Measurements from ENCODE around the gene PTGFRN. TPM values are rescaled to one million over a fixed set of nuclear protein-coding genes. Genes with fewer than 3 reads are reported as not detected.
A peak's percentile ranks its signal among the peaks of the same experiment; 100 is the strongest.

The PTGFRN gene
- total and polyA plus RNA-seq, 5 donors, result 100 to 247 (median 157) TPM

DNA sequence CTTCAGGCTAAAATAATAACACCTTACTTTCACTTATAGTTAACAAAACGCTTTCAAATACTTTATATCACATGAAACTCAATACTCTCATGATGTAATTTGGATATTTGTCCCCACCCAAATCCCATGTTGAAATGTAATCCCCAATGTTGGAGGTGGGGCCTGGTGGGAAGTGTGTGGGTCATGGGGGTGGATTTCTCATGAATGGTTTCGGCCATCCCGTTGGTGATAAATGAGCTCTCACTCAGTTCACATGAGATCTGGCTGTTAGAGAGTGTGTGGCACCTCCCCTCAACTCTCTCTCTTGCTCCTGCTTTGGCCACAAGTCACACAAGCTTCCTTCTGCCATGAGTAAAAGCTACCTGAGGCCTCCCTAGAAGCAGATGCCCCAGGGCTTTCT, 22.5 kb upstream of the PTGFRN start:
- intact Hi-C loops (cut with DNase I), result no loop called here
- ATAC-seq (no peak), DNase-seq (no peak)
- Histone ChIP-seq H3K27ac (ENCODE audit: low read length) (no peak overlapping the region), H3K4me3 (ENCODE audit: low read length) (no peak overlapping the region), H3K27me3 (ENCODE audit: control insufficient read depth, insufficient read depth) (no peaks in the 10 kb centered on the region), H3K9me3 (ENCODE audit: control insufficient read depth, low read length) (no peaks in the 10 kb centered on the region), H3K4me1 (ENCODE audit: control insufficient read depth, insufficient read depth, low read length) (peaks cover 2% of the 10 kb centered on the region)
- WGBS, result 92% methylated on average over 3 of the region's 3 CpGs

DNA sequence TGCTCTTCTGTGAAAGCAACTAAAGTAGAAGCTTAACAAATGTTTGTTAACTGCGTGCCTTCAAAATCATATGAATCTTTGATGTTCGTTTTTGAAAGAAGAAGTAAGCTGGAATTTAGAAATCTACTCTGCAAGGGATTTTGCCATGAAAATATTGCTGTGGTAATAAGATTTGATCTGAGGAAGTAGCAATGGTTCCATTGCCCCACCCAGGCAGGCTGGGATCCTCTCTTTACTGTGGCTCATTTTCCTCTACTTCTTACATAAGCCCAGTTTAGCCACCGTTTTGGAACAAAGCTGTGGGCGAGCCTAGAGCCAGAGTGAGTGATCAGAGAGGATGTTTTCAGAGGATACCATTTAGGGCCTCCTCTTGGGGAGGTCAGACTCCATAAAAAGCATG, 20.3 kb upstream of the PTGFRN start:
- Histone ChIP-seq H3K9me3 (ENCODE audit: control insufficient read depth, low read length) (no peaks in the 10 kb centered on the region), H3K27ac (ENCODE audit: low read length) (no peak overlapping the region), H3K27me3 (ENCODE audit: control insufficient read depth, insufficient read depth) (no peaks in the 10 kb centered on the region), H3K4me1 (ENCODE audit: control insufficient read depth, insufficient read depth, low read length) (peaks cover 2% of the 10 kb centered on the region), H3K4me3 (ENCODE audit: low read length) (no peak overlapping the region)
- DNase-seq, result peak in 2 of 3 donors; percentile 69 to 71
- intact Hi-C loops (cut with DNase I), result no loop called here
- ATAC-seq, result peak; percentile 48 to 53
- WGBS, result 57% methylated on average over 4 of the region's 4 CpGs

DNA sequence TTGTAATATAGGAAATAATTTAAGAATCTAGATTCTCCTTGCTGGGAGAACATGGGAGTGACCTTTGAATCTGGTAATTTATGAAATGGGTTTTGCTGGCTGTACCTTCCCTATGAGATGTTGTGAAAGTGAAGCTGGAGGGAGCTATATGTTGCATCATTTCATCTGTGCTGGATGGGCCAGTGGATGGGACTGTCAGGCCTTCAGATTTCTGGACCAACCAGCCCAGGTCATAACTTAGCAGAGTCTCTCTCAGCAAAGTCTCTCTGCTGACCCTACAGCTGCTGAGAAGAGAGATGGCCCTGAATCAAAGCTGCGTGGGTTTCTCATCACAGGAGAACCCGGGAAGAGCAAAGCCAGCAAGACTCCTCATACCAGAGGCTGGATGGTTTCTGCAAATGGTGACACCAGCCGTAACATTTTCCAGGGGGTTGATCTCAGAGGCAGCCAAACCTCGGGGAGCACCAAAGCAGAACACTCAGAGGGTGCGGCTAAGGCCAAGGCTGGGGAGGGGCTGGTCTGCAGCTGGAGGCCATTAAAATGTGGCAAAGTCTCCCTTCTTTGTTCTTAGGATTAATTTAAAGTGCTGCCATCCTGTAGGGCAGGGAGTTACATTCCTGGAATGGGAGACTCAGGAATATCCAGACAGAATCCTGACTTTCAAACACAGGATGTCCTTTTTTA, 18.2 kb upstream of the PTGFRN start:
- H3K4me1 ChIP-seq (ENCODE audit: control insufficient read depth, insufficient read depth, low read length), result peaks cover 2% of the 10 kb centered on the region
- H3K4me3 ChIP-seq (ENCODE audit: low read length), result no peak overlapping the region
- H3K27ac ChIP-seq (ENCODE audit: low read length), result no peak overlapping the region
- no peaks in the 10 kb centered on the region for H3K9me3 ChIP-seq (ENCODE audit: control insufficient read depth, low read length)
- intact Hi-C loops (cut with DNase I), result no loop called here
- WGBS, result 60% methylated on average over 5 of the region's 5 CpGs
- ATAC-seq (peak; percentile 23 to 32), DNase-seq (no peak)
- no peaks in the 10 kb centered on the region for H3K27me3 ChIP-seq (ENCODE audit: control insufficient read depth, insufficient read depth)

DNA sequence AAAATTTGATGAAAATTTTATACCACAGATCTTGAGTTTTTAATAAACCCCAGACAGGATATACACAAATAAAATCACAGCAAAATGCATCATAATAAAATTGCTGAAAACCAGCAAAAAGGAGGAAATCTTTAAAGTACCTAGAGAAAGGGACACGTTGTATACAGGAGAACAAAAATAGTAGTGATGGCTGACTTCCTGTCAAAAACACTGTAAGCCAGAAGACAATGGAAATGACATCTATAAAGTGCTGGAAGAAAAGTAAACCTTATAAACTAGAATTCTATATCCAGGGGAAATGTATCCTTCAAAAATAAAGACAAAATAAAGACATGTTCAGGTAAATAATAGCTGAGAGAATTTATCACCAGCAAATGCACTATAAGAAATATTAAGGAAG, 14.6 kb upstream of the PTGFRN start:
- ATAC-seq, result no peak

DNA sequence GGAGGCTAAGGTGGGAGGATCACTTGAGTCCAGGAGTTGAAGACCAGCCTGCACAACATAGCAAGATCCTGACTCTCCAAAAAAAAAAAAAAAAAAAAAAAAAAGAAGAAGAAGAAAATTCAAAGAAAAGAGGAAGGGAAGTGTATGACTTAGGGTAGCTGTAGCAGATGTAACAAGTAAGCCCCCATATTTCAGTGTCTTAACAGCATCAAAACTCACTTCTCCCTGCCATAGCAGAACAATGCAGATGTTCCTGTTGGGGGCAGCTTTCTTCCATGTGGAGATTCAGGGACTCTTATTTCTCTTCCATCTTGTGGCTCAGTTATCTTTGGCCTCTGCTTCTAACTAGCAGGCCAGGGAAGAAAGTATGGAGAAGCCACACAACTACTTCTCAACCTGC, 10.2 kb upstream of the PTGFRN start:
- H3K27me3 ChIP-seq (ENCODE audit: control insufficient read depth, insufficient read depth), result no peaks in the 10 kb centered on the region
- H3K4me3 ChIP-seq (ENCODE audit: low read length), result no peak overlapping the region
- intact Hi-C loops (cut with DNase I), result no loop called here
- DNase-seq (no peak), ATAC-seq (no peak)
- no peaks in the 10 kb centered on the region for H3K4me1 ChIP-seq (ENCODE audit: control insufficient read depth, insufficient read depth, low read length)
- H3K9me3 ChIP-seq (ENCODE audit: control insufficient read depth, low read length), result no peaks in the 10 kb centered on the region
- no peak overlapping the region for H3K27ac ChIP-seq (ENCODE audit: low read length)

More for the DNA sequence above, 14.6 kb upstream of the PTGFRN start:
- Histone ChIP-seq H3K4me3 (ENCODE audit: low read length) (no peak overlapping the region), H3K9me3 (ENCODE audit: control insufficient read depth, low read length) (no peaks in the 10 kb centered on the region), H3K27me3 (ENCODE audit: control insufficient read depth, insufficient read depth) (no peaks in the 10 kb centered on the region), H3K27ac (ENCODE audit: low read length) (no peak overlapping the region), H3K4me1 (ENCODE audit: control insufficient read depth, insufficient read depth, low read length) (no peaks in the 10 kb centered on the region)
- DNase-seq, result no peak
- 56% methylated on average over 1 of the region's 1 CpG for WGBS
- intact Hi-C loops (cut with DNase I), result no loop called here

DNA sequence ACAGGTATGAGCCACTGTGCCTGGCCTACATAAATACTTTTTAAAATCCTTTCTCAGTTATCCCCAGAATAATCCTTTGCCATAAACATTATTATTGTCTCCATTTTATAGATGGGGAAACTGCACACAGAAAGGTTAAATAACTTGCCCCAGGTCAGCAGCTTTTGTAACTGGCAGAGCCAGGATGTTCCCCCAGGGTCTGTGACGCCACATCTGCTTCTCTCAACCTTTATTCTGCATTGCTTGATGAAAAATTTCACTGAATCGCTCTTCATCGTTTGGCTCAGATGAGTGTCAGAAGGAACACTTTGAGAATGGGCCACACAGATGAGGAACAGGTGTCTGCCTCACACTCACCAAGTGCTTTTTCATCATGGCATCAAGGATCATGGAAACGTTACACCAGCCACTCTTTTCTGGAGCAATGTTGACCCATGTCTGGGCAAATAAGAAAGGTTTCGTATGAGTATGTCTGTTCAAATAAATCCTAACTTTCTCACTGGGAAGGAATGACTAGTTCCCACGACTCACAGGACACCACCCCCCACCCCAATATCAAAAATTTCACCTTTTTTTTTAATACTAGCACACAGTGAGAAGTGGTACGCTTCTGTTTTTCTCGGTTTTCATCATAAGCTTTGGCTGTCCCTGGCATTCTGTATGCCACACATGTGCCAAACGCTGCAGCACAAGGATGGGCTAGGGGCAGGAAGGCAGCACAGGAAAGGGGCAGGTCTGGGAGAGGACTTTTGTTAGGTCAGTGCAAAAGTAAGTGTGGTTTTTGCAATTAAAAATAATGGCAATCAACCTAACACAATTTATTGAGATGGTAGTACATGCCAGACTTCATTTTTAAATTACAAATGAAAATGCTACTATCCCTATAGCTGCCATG, 9.0 kb upstream of the PTGFRN start:
- H3K27ac ChIP-seq (ENCODE audit: low read length), result no peak overlapping the region
- intact Hi-C loops (cut with DNase I), result no loop called here

DNA sequence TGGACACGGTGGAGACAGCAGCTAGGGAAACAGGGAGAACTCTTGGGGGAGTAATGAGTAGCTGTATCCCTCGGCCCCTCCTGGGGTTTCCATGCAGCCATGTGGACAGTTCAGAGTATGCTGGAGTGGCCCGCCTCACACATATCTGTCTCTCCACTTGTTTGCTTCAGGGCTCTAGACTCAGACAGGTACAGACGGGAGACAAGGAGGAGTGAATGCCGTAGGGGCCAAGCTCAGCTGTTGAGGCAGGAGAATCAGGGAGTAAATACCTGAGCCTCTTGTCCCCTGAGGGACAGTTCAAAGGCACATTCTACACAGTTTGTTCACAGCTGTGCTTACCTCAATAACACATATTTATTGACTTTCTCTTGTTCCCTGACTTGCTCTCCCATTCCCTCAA, 7.7 kb upstream of the PTGFRN start:
- intact Hi-C loops (cut with DNase I), result no loop called here
- Histone ChIP-seq H3K9me3 (ENCODE audit: control insufficient read depth, low read length) (no peaks in the 10 kb centered on the region), H3K4me3 (ENCODE audit: low read length) (no peak overlapping the region), H3K27me3 (ENCODE audit: control insufficient read depth, insufficient read depth) (no peaks in the 10 kb centered on the region), H3K4me1 (ENCODE audit: control insufficient read depth, insufficient read depth, low read length) (no peaks in the 10 kb centered on the region), H3K27ac (ENCODE audit: low read length) (no peak overlapping the region)
- ATAC-seq (no peak), DNase-seq (no peak)
- WGBS, result 72% methylated on average over 5 of the region's 5 CpGs

More for the DNA sequence above, 9.0 kb upstream of the PTGFRN start:
- 83% methylated on average over 9 of the region's 9 CpGs for WGBS
- Histone ChIP-seq H3K9me3 (ENCODE audit: control insufficient read depth, low read length) (no peaks in the 10 kb centered on the region), H3K4me3 (ENCODE audit: low read length) (no peak overlapping the region), H3K4me1 (ENCODE audit: control insufficient read depth, insufficient read depth, low read length) (no peaks in the 10 kb centered on the region), H3K27me3 (ENCODE audit: control insufficient read depth, insufficient read depth) (no peaks in the 10 kb centered on the region)
- ATAC-seq, result no peak
- DNase-seq, result no peak

DNA sequence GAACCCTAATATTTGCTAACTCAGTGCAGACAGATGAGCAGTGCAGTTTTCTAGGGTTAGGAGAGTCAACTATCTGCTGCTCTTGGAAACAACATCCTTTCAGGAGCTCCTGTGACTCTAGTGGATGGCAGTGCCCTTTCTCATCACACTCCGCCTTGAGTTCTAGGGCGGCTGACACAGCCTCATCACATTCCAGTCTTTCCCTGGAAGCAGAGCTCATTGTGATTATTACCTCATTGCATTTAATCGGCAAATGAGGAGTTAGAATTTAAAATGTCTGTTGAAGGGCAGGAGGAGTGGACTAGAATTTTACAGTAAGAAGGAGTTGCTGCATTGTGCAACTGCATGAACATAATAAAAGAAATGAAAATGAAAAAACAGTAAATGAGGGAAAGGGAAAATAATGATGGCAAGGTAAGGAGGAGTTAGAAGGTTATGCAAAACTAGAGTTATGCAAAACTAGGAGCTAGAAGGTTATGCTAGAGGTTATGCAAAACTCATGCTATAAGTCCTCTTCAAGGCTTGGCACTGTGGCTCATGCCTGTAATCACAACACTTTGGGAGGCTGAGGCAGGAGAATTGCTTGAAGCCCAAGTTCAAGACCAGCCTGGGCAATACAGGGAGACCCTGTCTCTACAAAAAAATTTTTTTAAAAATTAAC, 6.9 kb upstream of the PTGFRN start:
- no peaks in the 10 kb centered on the region for H3K9me3 ChIP-seq (ENCODE audit: control insufficient read depth, low read length)
- H3K4me1 ChIP-seq (ENCODE audit: control insufficient read depth, insufficient read depth, low read length), result no peaks in the 10 kb centered on the region
- DNase-seq (no peak), ATAC-seq (no peak)
- no peak overlapping the region for H3K4me3 ChIP-seq (ENCODE audit: low read length)
- intact Hi-C loops (cut with DNase I), result no loop called here
- 76% methylated on average over 3 of the region's 3 CpGs for WGBS
- H3K27me3 ChIP-seq (ENCODE audit: control insufficient read depth, insufficient read depth), result no peaks in the 10 kb centered on the region
- H3K27ac ChIP-seq (ENCODE audit: low read length), result no peak overlapping the region

DNA sequence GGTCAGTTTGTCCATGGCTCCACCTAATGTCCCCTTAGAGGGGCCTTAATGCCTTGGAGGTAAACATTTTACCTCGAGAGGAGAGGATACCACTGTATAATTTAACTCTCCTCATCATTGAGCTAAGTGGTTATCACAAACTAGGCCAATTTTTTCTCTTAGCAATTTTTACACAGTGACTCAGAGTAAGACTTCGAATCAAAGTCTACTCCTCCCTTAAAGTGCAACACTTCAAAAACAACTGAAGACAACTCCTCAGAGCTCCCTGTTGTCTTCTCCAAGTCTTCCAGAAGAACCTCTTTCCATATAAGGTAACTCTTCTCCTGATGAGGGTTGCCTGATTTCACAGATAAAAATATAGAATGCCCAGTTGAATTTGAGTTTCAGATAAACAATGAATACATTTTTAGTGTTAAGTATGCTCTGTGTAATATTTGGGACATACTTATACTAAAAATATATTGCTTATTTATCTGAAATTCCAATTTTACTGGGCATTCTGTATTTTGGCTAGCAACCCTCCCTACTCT, 4.9 kb upstream of the PTGFRN start:
- 78% methylated on average over 2 of the region's 2 CpGs for WGBS
- no peaks in the 10 kb centered on the region for H3K9me3 ChIP-seq (ENCODE audit: control insufficient read depth, low read length)
- H3K4me1 ChIP-seq (ENCODE audit: control insufficient read depth, insufficient read depth, low read length), result no peaks in the 10 kb centered on the region
- no peaks in the 10 kb centered on the region for H3K27me3 ChIP-seq (ENCODE audit: control insufficient read depth, insufficient read depth)
- ATAC-seq, result no peak
- no peak overlapping the region for H3K27ac ChIP-seq (ENCODE audit: low read length)
- no peak for DNase-seq
- no peak overlapping the region for H3K4me3 ChIP-seq (ENCODE audit: low read length)
- intact Hi-C loops (cut with DNase I), result no loop called here

DNA sequence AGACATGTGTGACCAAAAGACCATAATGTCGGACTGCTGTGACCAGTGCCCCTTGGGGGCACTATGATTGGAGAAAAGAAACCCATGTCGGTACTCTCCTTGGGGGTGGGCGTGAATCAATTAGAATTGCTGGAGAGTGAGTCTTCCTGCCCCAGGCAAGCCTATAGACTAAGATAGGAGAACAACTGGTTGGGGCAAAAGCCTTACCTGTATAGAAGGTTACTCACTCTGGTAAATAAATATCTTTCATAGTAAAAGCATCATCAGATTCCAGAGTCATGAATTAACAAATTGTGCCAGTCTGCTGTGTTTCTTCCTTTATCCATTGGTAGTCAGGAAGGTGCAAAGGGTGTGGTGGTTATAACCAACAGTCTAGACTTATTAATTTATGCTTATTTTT, 2.9 kb upstream of the PTGFRN start:
- Histone ChIP-seq H3K27me3 (ENCODE audit: control insufficient read depth, insufficient read depth) (no peaks in the 10 kb centered on the region), H3K4me3 (ENCODE audit: low read length) (no peak overlapping the region), H3K27ac (ENCODE audit: low read length) (no peak overlapping the region), H3K9me3 (ENCODE audit: control insufficient read depth, low read length) (no peaks in the 10 kb centered on the region), H3K4me1 (ENCODE audit: control insufficient read depth, insufficient read depth, low read length) (no peaks in the 10 kb centered on the region)
- ATAC-seq, result no peak
- intact Hi-C loops (cut with DNase I), result no loop called here
- WGBS, result 85% methylated on average over 3 of the region's 3 CpGs
- no peak for DNase-seq

DNA sequence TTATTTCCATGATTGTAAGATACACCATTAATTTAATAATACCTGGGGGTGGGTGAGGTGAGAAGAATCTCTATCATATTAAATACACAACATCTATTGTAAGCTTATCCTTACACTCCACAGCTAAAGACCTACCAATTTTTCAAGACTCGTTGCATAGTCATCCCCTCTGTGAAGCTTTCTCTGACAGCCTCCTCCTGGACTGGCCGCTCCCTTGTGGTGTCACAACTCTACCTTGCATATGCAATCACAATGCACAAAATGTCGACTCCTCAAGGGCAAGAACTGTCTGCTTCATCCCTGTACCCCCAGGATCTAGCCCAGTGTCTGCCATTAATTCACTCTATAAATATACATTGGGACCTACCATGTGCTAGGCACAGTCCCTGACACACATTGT, 2.4 kb upstream of the PTGFRN start:
- Histone ChIP-seq H3K4me1 (ENCODE audit: control insufficient read depth, insufficient read depth, low read length) (no peaks in the 10 kb centered on the region), H3K4me3 (ENCODE audit: low read length) (no peak overlapping the region), H3K27me3 (ENCODE audit: control insufficient read depth, insufficient read depth) (no peaks in the 10 kb centered on the region), H3K9me3 (ENCODE audit: control insufficient read depth, low read length) (no peaks in the 10 kb centered on the region), H3K27ac (ENCODE audit: low read length) (no peak overlapping the region)
- 97% methylated on average over 3 of the region's 3 CpGs for WGBS
- ATAC-seq (no peak), DNase-seq (no peak)
- intact Hi-C loops (cut with DNase I), result no loop called here
